Activated CD8-positive, alpha-beta memory T cell treated with anti-CD3 and anti-CD28 coated beads, Interleukin-2, amount 50 U/mL, for 24 hours (primary cell): Measurements from ENCODE around the gene ZNF234.
"Not testable (repeated sequence)": the region's sequence is repeated elsewhere in the genome, so short reads cannot be mapped to it uniquely, and the experiment has no call there.

ENCODE experiments used
- DNase-seq: peaks from one replicate; pipeline ENCODE4 v3.0.0-alpha.2; 2020; ENCODE audit errors: extremely low read depth

Gene ZNF234

DNA sequence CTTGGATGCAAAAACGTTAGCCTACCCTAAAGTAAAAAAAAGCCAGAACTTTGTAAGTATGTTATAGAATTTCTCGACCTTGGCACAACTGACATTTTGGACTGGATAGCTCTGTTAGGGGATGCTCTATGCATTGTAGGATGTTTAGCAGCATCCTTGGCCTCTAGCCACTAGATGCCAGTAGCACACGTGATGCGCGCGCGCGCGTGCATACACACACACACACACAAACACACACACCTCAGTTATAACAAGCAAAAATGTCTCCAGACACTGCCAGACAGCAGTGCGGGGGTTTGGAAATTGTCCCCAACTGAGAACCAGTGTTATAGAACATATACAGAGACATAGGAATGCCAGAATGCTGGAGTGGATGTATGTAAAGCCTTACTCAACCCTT, 40.8 kb downstream of the ZNF234 start:
- DNase-seq, result no peak

DNA sequence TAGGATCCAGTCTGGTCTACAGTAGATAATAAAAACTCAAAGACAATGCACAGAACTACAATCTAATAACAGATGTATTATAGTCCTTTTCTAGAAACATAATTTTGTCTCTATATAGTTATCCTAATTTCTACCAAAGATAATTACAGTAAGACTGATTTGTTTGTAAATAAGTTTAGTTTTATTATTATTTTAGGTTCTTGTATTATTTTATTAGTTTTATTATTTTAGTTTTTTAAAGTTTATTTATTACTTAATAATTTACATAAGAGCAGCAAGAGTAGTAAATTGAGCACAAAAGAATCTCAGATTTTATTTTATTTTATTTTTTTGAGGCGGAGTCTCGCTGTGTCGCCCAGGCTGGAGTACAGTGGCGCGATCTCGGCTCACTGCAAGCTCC, 48.7 kb downstream of the ZNF234 start:
- no peak for DNase-seq

DNA sequence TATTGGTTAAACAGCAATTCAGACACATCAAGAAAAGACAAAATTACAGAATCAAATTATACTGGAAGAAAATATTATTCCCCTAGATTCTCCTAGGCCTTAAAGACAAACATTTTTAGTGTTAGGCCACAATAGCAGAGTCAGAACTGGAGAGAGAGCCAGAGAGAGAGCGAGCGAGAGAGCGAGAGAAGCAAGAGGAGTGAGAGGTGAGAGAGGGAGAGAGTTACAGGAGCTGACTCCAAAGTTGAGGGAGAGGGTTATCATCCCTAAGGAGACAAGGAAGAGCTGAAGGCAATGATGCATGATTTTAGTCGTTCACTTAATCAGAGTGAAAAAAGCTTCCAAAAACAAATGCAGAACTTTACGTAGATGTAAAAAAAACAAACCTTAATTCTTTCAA, 50.8 kb downstream of the ZNF234 start:
- DNase-seq, result no peak

DNA sequence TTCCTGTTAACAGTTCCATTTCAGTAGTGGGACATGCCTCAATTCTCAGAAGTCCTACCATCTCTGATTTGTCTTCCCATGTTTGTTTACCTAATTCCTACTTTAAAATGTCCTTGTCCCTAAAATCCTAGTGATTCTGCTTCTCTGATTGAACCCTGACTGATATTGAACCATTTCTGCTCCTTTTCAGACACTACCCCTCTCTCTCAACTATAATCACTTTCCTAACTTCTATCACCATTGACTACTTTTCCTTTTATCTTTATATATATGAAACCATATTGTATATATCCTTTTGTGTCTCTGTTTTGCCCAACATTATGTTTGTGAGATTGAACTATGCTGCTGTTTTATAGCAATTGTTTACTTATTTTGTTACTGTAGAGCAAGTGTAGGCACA, 55.4 kb downstream of the ZNF234 start:
- no peak for DNase-seq

DNA sequence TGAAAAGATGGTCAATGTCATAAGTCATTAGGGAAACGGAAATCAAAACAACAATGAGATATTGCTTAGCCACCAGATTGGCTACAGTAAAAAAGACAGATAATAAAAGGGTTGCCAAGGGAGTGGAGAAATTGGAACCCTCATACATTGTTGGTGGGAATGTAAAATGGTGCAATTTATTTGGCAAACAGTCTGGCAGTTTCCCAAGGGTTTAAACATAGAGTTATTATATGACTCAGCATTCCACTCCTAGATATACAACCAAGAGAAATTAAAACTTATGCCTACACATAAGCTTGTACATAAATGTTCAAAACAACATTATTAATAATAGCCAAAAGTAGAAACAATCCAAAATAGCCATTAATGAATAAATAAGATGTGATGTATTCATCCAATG, 61.1 kb downstream of the ZNF234 start:
- DNase-seq, result no peak

DNA sequence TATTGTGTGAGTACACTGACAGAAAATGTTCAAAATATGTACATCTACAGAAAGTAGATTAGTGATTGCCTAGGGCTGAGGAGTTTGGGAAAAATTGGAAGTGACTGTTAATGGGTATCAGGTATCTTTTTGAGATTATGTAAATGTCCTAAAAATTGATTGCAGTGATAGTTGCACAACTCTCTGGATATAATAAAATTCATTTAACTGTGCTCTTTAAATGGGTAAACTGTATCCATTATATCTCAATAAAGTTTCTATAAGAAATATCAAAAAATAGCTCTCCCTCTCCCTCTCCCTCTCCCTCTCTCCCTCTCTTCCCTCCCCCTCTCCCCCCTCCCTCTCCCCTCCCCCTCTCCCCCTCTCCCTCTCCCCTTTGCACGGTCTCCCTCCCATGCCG, 61.6 kb downstream of the ZNF234 start:
- no peak for DNase-seq

DNA sequence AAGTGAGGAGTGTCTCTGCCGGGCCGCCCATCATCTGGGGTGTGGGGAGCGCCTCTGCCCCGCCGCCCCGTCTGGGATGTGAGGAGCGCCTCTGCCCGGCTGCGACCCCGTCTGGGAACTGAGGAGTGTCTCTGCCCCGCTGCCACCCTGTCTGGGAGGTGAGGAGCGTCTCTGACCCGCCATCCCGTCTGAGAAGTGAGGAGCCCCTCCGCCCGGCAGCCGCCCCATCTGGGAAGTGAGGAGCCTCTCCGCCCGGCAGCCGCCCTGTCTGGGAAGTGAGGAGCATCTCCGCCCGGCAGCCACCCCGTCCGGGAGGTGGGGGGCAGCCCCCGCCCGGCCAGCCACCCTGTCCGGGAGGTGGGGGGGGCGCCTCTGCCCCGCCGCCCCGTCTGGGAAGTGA, 62.5 kb downstream of the ZNF234 start:
- DNase-seq, result not testable (repeated sequence)

DNA sequence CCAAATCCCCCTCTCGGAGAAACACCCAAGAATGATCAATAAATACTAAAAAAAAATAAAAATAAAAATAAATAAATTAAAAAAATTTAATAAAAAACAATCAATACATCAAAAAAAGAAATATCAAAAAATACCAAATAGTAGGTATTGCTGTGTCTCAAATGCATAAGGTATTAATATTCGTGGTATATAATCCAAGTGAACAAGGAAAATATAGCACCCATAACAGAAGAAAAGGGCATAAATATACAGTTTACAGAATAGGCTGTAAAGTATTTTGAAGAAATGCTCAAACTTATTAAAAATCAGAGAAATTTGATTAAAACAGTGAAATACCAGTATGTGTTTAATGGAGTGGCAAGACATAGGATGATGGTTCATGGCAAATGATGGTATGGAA, 63.4 kb downstream of the ZNF234 start:
- DNase-seq, result no peak

DNA sequence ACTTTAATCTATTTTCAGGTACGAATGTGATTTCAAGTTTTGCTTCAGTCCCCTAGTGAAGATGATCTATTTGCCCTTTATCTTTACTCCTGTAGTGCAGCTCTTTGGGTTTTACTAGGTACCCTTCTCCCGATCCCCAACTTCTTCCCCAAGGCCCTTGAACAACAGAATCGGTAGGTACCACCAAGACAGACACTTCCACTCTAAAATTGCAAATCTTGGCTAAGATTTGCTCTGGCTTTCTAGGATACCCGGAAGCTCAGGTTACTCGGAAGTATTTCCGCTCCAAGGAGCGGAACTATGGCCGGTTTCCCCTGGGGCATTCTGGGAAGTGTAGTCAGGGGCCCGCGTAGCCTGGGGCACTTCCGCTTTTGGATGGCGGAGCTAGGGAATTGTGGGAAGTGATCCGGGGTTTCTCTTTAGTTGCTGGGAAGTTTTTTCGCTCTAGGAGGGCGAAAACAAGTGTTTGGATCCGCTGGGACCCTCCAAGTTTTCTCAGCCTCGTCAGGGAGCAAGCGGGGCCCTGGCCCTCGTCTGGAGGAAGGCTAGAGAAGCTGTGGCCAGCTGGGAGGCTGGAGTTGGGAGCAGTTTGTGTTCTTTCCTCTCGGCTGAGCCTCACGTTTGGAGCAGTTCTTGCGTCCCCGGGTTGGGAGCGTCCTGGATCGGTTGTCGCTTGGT, 65.9 kb downstream of the ZNF234 start:
- DNase-seq, result peak; percentile 68
